Progenitor cell of endocrine pancreas (in vitro differentiated cells): ENCODE results near the gene CYP24A1. TPM values are rescaled to one million over a fixed set of nuclear protein-coding genes. Genes with fewer than 3 reads are reported as not detected.

Experiments used
- DNase-seq: peaks from one replicate; pipeline ENCODE4 v3.0.0; 2021; ENCODE audit warnings: low spot score; ENCODE audit not compliant: unreplicated experiment
- H3K27ac Mint-ChIP-seq: 2 replicates; pipeline ENCODE4 v1.8.0; 2021; ENCODE audit warnings: mild to moderate bottlenecking, moderate library complexity, mixed read lengths
- H3K27me3 Mint-ChIP-seq: 2 replicates; pipeline ENCODE4 v1.8.0; 2021; ENCODE audit warnings: mixed read lengths
- H3K36me3 Mint-ChIP-seq: 2 replicates; pipeline ENCODE4 v1.8.0; 2022; ENCODE audit warnings: mixed read lengths; ENCODE audit not compliant: insufficient read depth
- H3K4me1 Mint-ChIP-seq: 2 replicates; pipeline ENCODE4 v1.8.0; 2021; ENCODE audit warnings: low read depth, mixed read lengths
- H3K4me3 Mint-ChIP-seq: 2 replicates; pipeline ENCODE4 v1.8.0; 2021; ENCODE audit warnings: low read depth, mild to moderate bottlenecking, moderate library complexity, mixed read lengths
- H3K9me3 Mint-ChIP-seq: 2 replicates; pipeline ENCODE4 v1.8.0; 2021; ENCODE audit warnings: low read depth, mixed read lengths
- CTCF ChIP-seq: fragments of 200-600 bp; sonication (generic); IDR thresholded peaks from one replicate; pipeline ENCODE4 v1.5.0; 2021; ENCODE audit warnings: antibody characterized with exemption, mild to moderate bottlenecking; ENCODE audit not compliant: unreplicated experiment
- total RNA-seq: library from RNA; stranded (reverse); gene quantifications from 2 replicates; pipeline ENCODE4 v1.2.1, GENCODE V29; 2021

The CYP24A1 gene
- total RNA-seq, 1 donor from 2014 or later, result not detected

GRCh38 chr20:54219751-54220426 lies 46.1 kb upstream of the CYP24A1 start:
- no peak for DNase-seq
- H3K4me1 Mint-ChIP-seq, result peaks cover 15% of the 10 kb centered on the region
- H3K27ac Mint-ChIP-seq, result no peak overlapping the region
- peak; percentile 68 for TF ChIP-seq CTCF
- H3K36me3 Mint-ChIP-seq, result peaks cover 10% of the 10 kb centered on the region
- peaks cover 6% of the 10 kb centered on the region for H3K27me3 Mint-ChIP-seq
- no peaks in the 10 kb centered on the region for H3K9me3 Mint-ChIP-seq
- no peak overlapping the region for H3K4me3 Mint-ChIP-seq

GRCh38 chr20:54218470-54218869 lies 44.7 kb upstream of the CYP24A1 start:
- peaks cover 15% of the 10 kb centered on the region for H3K4me1 Mint-ChIP-seq
- H3K27me3 Mint-ChIP-seq, result no peaks in the 10 kb centered on the region
- H3K9me3 Mint-ChIP-seq, result no peaks in the 10 kb centered on the region
- no peak overlapping the region for H3K4me3 Mint-ChIP-seq
- no peak for TF ChIP-seq CTCF
- no peak for DNase-seq
- no peak overlapping the region for H3K27ac Mint-ChIP-seq
- peaks cover 10% of the 10 kb centered on the region for H3K36me3 Mint-ChIP-seq

- DNase-seq, result no peak
- peaks cover 15% of the 10 kb centered on the region for H3K4me1 Mint-ChIP-seq
- H3K36me3 Mint-ChIP-seq, result peaks cover 10% of the 10 kb centered on the region
- TF ChIP-seq CTCF, result no peak
- no peaks in the 10 kb centered on the region for H3K27me3 Mint-ChIP-seq
- H3K4me3 Mint-ChIP-seq, result no peak overlapping the region
- H3K9me3 Mint-ChIP-seq, result no peaks in the 10 kb centered on the region
- no peak overlapping the region for H3K27ac Mint-ChIP-seq
Measured at GRCh38 chr20:54217762-54218161, 44.0 kb upstream of the CYP24A1 start.

- TF ChIP-seq CTCF, result no peak
- no peaks in the 10 kb centered on the region for H3K27me3 Mint-ChIP-seq
- H3K4me3 Mint-ChIP-seq, result no peak overlapping the region
- H3K27ac Mint-ChIP-seq, result no peak overlapping the region
- H3K4me1 Mint-ChIP-seq, result no peaks in the 10 kb centered on the region
- no peaks in the 10 kb centered on the region for H3K9me3 Mint-ChIP-seq
- peaks cover 12% of the 10 kb centered on the region for H3K36me3 Mint-ChIP-seq
- no peak for DNase-seq
Measured at GRCh38 chr20:54215157-54215789, 41.5 kb upstream of the CYP24A1 start.

GRCh38 chr20:54214566-54214965 lies 40.8 kb upstream of the CYP24A1 start:
- no peak for TF ChIP-seq CTCF
- H3K9me3 Mint-ChIP-seq, result no peaks in the 10 kb centered on the region
- DNase-seq, result no peak
- no peak overlapping the region for H3K27ac Mint-ChIP-seq
- H3K4me3 Mint-ChIP-seq, result no peak overlapping the region
- H3K4me1 Mint-ChIP-seq, result no peaks in the 10 kb centered on the region
- peaks cover 12% of the 10 kb centered on the region for H3K36me3 Mint-ChIP-seq
- H3K27me3 Mint-ChIP-seq, result no peaks in the 10 kb centered on the region
